ENCODE measurements around the gene MCC.

- no peak for TF ChIP-seq CTCF (IDR thresholded peaks at IDR 0.05; ENCODE audit: insufficient read depth, low read length)
- TF ChIP-seq GABPA (IDR thresholded peaks at IDR 0.05; ENCODE audit: low read depth): no peak
Observed at GRCh38 chr5:113024076-113024697, 464.1 kb downstream of the MCC start.
